ENCODE results near the gene ARHGAP23.
"Not testable (repeated sequence)": the region's sequence is repeated elsewhere in the genome, so short reads cannot be mapped to it uniquely, and the experiment has no call there.

- TF ChIP-seq CTCF (conservative IDR thresholded peaks at IDR 0.05; ENCODE audit: low read length); EZH2phosphoT487 (IDR thresholded peaks at IDR 0.05; ENCODE audit: borderline replicate concordance): not testable (repeated sequence)
Observed at GRCh38 chr17:38485681-38486298, 57.5 kb downstream of the ARHGAP23 start.
